NCI-H1105 (cell line): ENCODE results near the gene ZC3H8.
A peak's percentile ranks its signal among the peaks of the same experiment; 100 is the strongest.
"Not testable (repeated sequence)": the region's sequence is repeated elsewhere in the genome, so short reads cannot be mapped to it uniquely, and the experiment has no call there.

Experiments used
- DNase-seq: peaks from one replicate; lab custom pipeline; 2025; lab: John Stamatoyannopoulos, UW

The ZC3H8 gene

GRCh38 chr2:112259509-112260294, 4.9 kb upstream of the ZC3H8 start:
- no peak for DNase-seq

- DNase-seq = no peak
These were observed 2.7 kb upstream of the ZC3H8 start for GRCh38 chr2:112257575-112257974.

GRCh38 chr2:112256654-112257053, 1.8 kb upstream of the ZC3H8 start:
- no peak for DNase-seq

- DNase-seq = no peak
These were observed 1.0 kb upstream of the ZC3H8 start for GRCh38 chr2:112255875-112256274.

GRCh38 chr2:112253261-112253815, 1.5 kb downstream of the ZC3H8 start:
- DNase-seq = no peak

- no peak for DNase-seq
These were observed 3.6 kb downstream of the ZC3H8 start for GRCh38 chr2:112251271-112251670.

- DNase-seq = no peak
These were observed 10.0 kb downstream of the ZC3H8 start for GRCh38 chr2:112244854-112245253.

GRCh38 chr2:112243233-112243632, 11.6 kb downstream of the ZC3H8 start:
- no peak for DNase-seq

- DNase-seq = no peak
These were observed 12.5 kb downstream of the ZC3H8 start for GRCh38 chr2:112242384-112242783.

GRCh38 chr2:112239862-112240261, 15.0 kb downstream of the ZC3H8 start:
- no peak for DNase-seq

GRCh38 chr2:112230371-112230770, 24.5 kb downstream of the ZC3H8 start:
- no peak for DNase-seq

- DNase-seq = peak; percentile 86
These were observed 25.5 kb downstream of the ZC3H8 start for GRCh38 chr2:112229348-112229747.

- DNase-seq = no peak
These were observed 34.0 kb downstream of the ZC3H8 start for GRCh38 chr2:112220831-112221230.

- DNase-seq = no peak
These were observed 34.7 kb downstream of the ZC3H8 start for GRCh38 chr2:112220186-112220585.

- no peak for DNase-seq
These were observed 37.0 kb downstream of the ZC3H8 start for GRCh38 chr2:112217854-112218253.

GRCh38 chr2:112216167-112216566, 38.7 kb downstream of the ZC3H8 start:
- DNase-seq = no peak

GRCh38 chr2:112207905-112208304, 46.9 kb downstream of the ZC3H8 start:
- not testable (repeated sequence) for DNase-seq

- peak; percentile 8 for DNase-seq
These were observed 50.4 kb downstream of the ZC3H8 start for GRCh38 chr2:112204411-112204810.

- DNase-seq = no peak
These were observed 53.0 kb downstream of the ZC3H8 start for GRCh38 chr2:112201696-112202430.

GRCh38 chr2:112199188-112199587, 55.7 kb downstream of the ZC3H8 start:
- no peak for DNase-seq

- DNase-seq = no peak
These were observed 56.1 kb downstream of the ZC3H8 start for GRCh38 chr2:112198780-112199179.

- DNase-seq = no peak
These were observed 57.0 kb downstream of the ZC3H8 start for GRCh38 chr2:112197868-112198267.

GRCh38 chr2:112195950-112196349, 58.9 kb downstream of the ZC3H8 start:
- no peak for DNase-seq
